ENCODE results near the gene TTC16. TPM values are rescaled to one million over a fixed set of nuclear protein-coding genes. Genes with fewer than 3 reads are reported as not detected.

Gene TTC16
- total and polyA plus RNA-seq, 2 donors (not counting 1 experiment from before 2014, with no cell fraction given) = under 0.01 TPM; not detected in 1

DNA sequence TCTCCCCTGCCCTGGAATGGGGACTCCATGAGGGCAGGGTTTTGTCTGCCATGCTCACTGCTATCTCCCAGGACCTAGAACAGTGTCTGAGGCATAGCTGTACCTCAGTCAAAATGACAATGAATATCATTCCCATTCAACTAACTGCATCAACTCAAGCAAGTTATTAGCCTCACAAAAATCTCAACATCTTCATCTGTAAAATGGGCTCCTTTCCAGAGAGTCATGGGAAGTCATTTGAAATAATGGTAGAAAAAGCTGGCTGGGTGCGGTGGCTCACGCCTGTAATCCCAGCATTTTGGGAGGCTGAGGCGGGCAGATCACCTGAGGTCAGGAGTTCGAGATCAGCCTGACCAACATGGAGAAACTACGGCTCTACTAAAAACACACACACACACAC is 53.2 kb downstream of the TTC16 start:
- peaks cover 12% of the 10 kb centered on the region for H3K4me1 ChIP-seq (ENCODE audit: control insufficient read depth, extremely low read depth, insufficient read depth, low read length)
- H3K9ac ChIP-seq (ENCODE audit: insufficient read depth, low read length) = no peak overlapping the region
- no peaks in the 10 kb centered on the region for H3K79me2 ChIP-seq (ENCODE audit: control insufficient read depth, insufficient read depth, low read length)

DNA sequence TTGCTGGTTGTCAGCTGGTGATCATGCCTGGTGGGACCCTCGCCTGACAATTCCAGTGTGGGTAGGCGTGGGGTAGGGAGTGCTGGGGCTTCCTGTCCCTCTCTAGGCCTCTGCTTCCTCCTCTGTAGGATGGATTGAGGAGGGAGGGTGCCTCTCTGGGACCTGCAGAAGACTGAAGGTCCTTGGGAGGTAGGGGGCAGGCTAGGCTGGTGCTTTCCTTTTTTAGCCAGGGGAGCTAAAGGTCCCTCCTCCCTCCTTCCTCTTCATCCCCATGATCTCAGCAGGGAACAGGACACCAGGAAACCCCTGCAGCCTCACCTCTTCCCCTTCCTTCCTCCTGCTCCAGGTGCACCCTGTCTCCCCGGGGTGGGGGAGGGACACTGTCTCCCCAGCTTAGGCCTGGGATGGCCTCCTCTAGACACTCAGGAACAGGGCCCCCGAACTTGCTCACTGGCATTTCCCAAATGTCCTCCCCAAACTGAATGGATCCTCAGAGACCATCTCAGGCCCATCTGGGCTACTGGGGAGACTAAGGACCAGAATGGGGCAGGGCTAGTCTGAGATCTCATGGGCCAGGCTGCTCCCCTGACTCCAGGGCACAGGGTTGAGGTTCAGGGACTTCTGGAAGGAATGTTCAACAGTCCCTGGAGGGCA is 54.2 kb downstream of the TTC16 start:
- peaks cover 12% of the 10 kb centered on the region for H3K4me1 ChIP-seq (ENCODE audit: control insufficient read depth, extremely low read depth, insufficient read depth, low read length)
- DNase-seq (ENCODE audit: low read depth in 2 of 2) = no peak
- H3K27ac ChIP-seq (ENCODE audit: insufficient read depth, low read length) = no peak overlapping the region
- H3K79me2 ChIP-seq (ENCODE audit: control insufficient read depth, insufficient read depth, low read length) = no peaks in the 10 kb centered on the region
- no peaks in the 10 kb centered on the region for H3K36me3 ChIP-seq (ENCODE audit: control insufficient read depth, insufficient read depth, low read length)
- H3K4me2 ChIP-seq (ENCODE audit: extremely low read depth, insufficient read depth, low read length) = no peak overlapping the region
- H2AFZ ChIP-seq (ENCODE audit: low read length) = no peak overlapping the region
- TF ChIP-seq EZH2 (IDR thresholded peaks at IDR 0.05; ENCODE audit: low read length, missing control alignments) = no peak
- TF ChIP-seq, protein P1, sequence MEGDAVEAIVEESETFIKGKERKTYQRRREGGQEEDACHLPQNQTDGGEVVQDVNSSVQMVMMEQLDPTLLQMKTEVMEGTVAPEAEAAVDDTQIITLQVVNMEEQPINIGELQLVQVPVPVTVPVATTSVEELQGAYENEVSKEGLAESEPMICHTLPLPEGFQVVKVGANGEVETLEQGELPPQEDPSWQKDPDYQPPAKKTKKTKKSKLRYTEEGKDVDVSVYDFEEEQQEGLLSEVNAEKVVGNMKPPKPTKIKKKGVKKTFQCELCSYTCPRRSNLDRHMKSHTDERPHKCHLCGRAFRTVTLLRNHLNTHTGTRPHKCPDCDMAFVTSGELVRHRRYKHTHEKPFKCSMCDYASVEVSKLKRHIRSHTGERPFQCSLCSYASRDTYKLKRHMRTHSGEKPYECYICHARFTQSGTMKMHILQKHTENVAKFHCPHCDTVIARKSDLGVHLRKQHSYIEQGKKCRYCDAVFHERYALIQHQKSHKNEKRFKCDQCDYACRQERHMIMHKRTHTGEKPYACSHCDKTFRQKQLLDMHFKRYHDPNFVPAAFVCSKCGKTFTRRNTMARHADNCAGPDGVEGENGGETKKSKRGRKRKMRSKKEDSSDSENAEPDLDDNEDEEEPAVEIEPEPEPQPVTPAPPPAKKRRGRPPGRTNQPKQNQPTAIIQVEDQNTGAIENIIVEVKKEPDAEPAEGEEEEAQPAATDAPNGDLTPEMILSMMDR (conservative IDR thresholded peaks at IDR 0.05 in 1 of 2, IDR thresholded peaks at IDR 0.05 in 1 of 2; ENCODE audit: low read depth in 1 of 2, low read length in 2 of 2) = no peak
- no peak overlapping the region for H3K4me3 ChIP-seq (replicated peaks in 1 of 4; ENCODE audit: control extremely low read depth in 1 of 4, insufficient read depth in 1 of 4, low read depth in 3 of 4, low read length in 4 of 4)
- H3K9me3 ChIP-seq (ENCODE audit: control insufficient read depth, insufficient read depth, low read depth, low read length) = no peaks in the 10 kb centered on the region
- H3K27me3 ChIP-seq (ENCODE audit: control insufficient read depth, insufficient read depth, low read length) = peaks cover 7% of the 10 kb centered on the region
- H4K20me1 ChIP-seq (ENCODE audit: control insufficient read depth, extremely low read depth, insufficient read depth, low read length) = no peaks in the 10 kb centered on the region
- no peak overlapping the region for H3K9ac ChIP-seq (ENCODE audit: insufficient read depth, low read length)

More for the DNA sequence above, 53.2 kb downstream of the TTC16 start:
- peaks cover 4% of the 10 kb centered on the region for H3K27me3 ChIP-seq (ENCODE audit: control insufficient read depth, insufficient read depth, low read length)
- H4K20me1 ChIP-seq (ENCODE audit: control insufficient read depth, extremely low read depth, insufficient read depth, low read length) = no peaks in the 10 kb centered on the region
- no peak overlapping the region for H3K27ac ChIP-seq (ENCODE audit: insufficient read depth, low read length)
- no peak for TF ChIP-seq EZH2 (IDR thresholded peaks at IDR 0.05; ENCODE audit: low read length, missing control alignments)
- TF ChIP-seq, protein P1 (conservative IDR thresholded peaks at IDR 0.05 in 1 of 2, IDR thresholded peaks at IDR 0.05 in 1 of 2; ENCODE audit: low read depth in 1 of 2, low read length in 2 of 2) = no peak
- no peak overlapping the region for H2AFZ ChIP-seq (ENCODE audit: low read length)
- no peak overlapping the region for H3K4me3 ChIP-seq (replicated peaks in 1 of 4; ENCODE audit: control extremely low read depth in 1 of 4, insufficient read depth in 1 of 4, low read depth in 3 of 4, low read length in 4 of 4)
- no peaks in the 10 kb centered on the region for H3K36me3 ChIP-seq (ENCODE audit: control insufficient read depth, insufficient read depth, low read length)
- H3K9me3 ChIP-seq (ENCODE audit: control insufficient read depth, insufficient read depth, low read depth, low read length) = no peaks in the 10 kb centered on the region
- no peak overlapping the region for H3K4me2 ChIP-seq (ENCODE audit: extremely low read depth, insufficient read depth, low read length)
- DNase-seq (ENCODE audit: low read depth in 2 of 2) = no peak

DNA sequence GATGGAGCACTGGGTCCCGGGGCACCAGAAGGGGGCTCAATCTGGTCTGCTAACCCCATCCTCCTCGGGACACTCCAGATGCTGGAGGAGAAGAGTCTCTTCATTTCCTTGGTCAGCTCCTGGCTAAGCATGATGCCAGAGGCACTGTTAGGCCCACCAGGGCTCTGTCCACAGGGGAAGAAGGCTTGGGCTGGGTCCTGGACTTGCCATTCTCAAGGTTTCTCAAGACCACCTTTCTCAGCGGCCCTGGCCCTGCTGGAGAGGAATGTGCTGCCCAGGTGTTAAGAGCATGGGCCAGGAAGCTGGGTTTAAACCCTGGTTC is 54.7 kb downstream of the TTC16 start:
- H3K27ac ChIP-seq (ENCODE audit: insufficient read depth, low read length) = no peak overlapping the region
- H3K4me1 ChIP-seq (ENCODE audit: control insufficient read depth, extremely low read depth, insufficient read depth, low read length) = peaks cover 12% of the 10 kb centered on the region
- H3K9me3 ChIP-seq (ENCODE audit: control insufficient read depth, insufficient read depth, low read depth, low read length) = no peaks in the 10 kb centered on the region
- no peak overlapping the region for H3K9ac ChIP-seq (ENCODE audit: insufficient read depth, low read length)
- no peaks in the 10 kb centered on the region for H3K79me2 ChIP-seq (ENCODE audit: control insufficient read depth, insufficient read depth, low read length)
- no peaks in the 10 kb centered on the region for H4K20me1 ChIP-seq (ENCODE audit: control insufficient read depth, extremely low read depth, insufficient read depth, low read length)
- no peak overlapping the region for H2AFZ ChIP-seq (ENCODE audit: low read length)
- peak overlapping the region in 2 of 4 experiments; percentile 31 to 57 for H3K4me3 ChIP-seq (replicated peaks in 1 of 4; ENCODE audit: control extremely low read depth in 1 of 4, insufficient read depth in 1 of 4, low read depth in 3 of 4, low read length in 4 of 4)
- H3K4me2 ChIP-seq (ENCODE audit: extremely low read depth, insufficient read depth, low read length) = peak overlapping the region; percentile 95
- peaks cover 7% of the 10 kb centered on the region for H3K27me3 ChIP-seq (ENCODE audit: control insufficient read depth, insufficient read depth, low read length)
- no peak for TF ChIP-seq EZH2 (IDR thresholded peaks at IDR 0.05; ENCODE audit: low read length, missing control alignments)
- TF ChIP-seq, protein P1 (conservative IDR thresholded peaks at IDR 0.05 in 1 of 2, IDR thresholded peaks at IDR 0.05 in 1 of 2; ENCODE audit: low read depth in 1 of 2, low read length in 2 of 2) = no peak
- no peak for DNase-seq (ENCODE audit: low read depth in 2 of 2)
- H3K36me3 ChIP-seq (ENCODE audit: control insufficient read depth, insufficient read depth, low read length) = no peaks in the 10 kb centered on the region

Data from fibroblast of lung (primary cell).